ENCODE measurements around the gene PLAC8L1.

GRCh38 chr5:146103594-146103993 lies 1.8 kb downstream of the PLAC8L1 start:
- TF ChIP-seq CTCF (IDR thresholded peaks at IDR 0.05; ENCODE audit: insufficient read depth, low read depth, low read length) (no peak), EZH2 (IDR thresholded peaks at IDR 0.05; ENCODE audit: insufficient read depth, low read length) (no peak)
